ENCODE data around the gene HIGD1A.

The HIGD1A gene

DNA sequence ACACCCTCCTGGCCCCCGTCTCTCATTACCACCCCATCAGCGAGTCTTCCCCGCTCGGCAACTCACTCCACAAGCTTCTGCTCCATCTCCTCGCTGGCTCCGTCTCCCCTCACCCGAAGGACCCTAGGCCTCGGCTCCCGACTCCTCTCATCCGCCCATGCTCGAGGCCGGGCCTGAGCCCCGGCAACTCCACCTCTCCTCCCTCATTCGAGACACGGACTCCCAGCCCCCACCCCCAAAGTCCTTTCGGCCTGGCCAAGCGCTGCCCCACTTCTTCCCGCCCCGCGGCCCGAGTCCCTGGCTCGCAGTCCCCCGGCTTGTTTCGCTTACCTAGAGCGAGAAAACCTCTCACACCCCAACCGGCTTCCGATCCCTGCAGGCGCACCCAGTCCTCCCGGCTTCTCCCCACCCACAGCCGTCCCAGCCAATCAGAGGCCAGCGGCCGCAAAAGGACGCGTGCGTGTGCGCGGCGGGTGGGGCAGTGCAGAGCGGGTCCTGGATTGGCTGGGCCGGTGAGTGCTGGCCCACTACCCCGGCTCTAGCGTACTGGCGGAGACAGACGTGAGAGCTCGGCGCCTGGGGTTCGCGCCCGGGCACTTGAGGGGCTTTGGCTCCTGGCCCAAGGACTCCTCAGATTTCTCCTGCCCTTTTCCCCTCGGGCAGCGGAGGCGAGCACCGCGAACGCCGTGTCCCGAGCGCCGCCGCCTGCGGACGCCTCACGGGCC lies at the start of gene HIGD1A:
HIGD1A (minus strand) TSS at position 385 of the 725 bp plus-strand sequence. CDS start 10,237 bp downstream, outside the sequence.
- peak; percentile 84 to 87 for DNase-seq (ENCODE audit: low read depth in 2 of 2)

DNA sequence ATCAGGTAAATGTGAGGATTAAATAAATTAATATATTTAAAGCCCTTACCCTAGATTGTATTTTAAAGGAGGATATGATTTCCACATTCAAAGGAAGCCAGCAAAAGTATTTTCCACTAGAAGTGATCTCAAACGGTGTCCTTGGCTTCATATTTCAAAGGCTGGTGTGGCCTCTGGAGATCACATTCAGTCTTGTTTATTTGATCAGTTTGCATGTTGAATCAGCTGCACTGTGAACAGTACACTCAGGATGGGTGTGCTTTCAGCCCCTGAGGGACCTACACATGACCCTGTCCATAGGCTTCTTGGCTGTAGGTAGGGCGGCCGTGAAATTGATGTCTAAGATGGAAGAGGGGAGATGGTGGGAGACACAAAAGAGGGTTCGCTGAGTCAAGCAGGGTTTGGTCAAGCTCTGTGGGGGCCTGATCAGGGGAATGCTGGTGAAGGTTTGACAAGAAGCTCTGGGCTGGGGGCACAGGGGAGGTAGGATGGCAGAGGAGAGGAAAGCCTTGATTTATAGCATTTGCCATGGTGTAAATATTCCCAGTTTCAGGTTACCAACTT lies 49.5 kb upstream of the HIGD1A start:
- DNase-seq (ENCODE audit: low read depth in 2 of 2), result no peak

DNA sequence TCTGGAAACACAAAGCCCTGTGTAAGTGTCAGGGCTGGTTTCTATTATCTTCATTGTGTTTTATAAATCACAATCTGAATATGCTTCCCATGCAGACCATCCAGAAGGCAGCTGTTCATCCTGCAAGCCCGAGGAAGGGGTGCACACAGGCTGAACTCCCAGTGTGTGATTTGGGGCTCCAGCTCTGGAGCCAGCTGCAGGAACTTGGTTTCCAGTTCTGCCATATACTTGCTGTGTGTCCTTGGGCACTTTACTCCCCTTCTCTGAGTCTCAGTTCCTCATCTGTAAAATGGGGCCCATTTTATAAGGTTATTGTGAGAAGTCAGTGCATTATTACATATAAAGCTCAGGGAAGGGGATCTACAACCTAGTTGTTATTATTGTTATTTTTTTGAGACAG lies 48.8 kb upstream of the HIGD1A start:
- DNase-seq (ENCODE audit: low read depth in 2 of 2), result no peak

DNA sequence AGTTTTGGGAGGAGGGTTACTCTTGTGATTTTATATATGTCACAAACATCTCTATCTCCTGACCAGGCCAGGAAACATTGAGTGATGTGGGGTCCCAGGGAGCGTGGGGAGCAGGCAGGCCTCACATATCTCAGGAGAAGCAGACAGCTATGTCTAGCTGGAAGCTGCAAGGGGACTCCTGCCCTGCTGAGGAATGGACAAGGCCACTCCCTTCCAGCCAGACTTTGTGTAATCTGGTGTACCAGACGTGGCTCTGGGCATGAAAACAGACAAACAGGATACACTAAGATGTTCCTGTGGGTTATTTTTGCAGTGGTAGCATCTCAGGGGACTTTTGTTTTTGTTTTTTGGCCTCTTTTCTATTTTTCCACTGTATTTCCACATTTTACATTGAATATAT lies 48.2 kb upstream of the HIGD1A start:
- DNase-seq (ENCODE audit: low read depth in 2 of 2), result no peak

DNA sequence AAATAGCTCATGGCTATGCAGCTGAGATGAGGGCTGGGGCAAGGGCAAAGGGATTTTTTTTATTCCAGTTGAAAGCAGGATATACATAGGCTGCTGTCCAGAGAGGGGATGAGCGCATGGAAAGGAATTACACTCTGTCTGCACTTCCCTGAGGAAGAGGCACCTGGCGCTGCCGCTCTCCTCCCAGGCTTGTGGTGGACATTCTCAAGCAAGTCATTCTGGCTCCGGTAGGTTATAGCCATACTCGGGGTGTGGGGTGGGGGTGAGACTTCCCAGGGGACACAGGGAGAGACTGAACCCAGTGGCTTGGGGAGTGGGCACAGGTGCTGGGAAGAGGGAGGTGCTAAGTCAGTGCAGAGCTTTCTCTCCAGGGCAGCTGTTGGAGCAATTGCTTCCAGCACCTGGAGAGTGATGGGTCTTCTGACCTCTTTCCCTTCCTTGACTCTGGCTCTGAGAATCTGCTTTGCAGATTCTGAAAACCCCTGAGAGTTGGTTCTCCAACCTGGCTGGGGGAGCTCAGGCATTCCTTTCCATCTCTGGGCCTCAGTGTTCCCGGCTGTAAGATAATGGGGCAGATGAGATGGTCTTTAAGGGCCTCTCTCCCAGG lies 47.0 kb upstream of the HIGD1A start:
- DNase-seq (ENCODE audit: low read depth in 2 of 2), result no peak

DNA sequence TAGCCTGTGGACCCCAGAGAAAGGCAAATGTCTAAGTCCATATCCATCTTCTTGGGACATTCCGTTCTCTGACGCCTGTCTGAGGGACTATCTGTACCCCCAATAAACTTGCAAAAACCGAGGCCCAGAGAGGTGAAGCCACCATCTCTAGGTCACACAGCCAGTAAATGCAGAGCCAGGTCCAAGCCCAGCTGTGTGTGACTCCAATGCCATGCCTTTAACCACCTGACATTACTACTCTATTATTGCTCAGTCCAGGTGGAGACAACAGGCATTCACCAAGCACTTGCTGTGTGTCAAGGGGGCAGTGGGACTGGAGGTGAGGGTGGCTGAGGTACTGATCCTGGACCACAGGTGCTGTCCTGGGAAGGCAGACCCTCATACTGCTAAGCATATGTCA lies 46.0 kb upstream of the HIGD1A start:
- no peak for DNase-seq (ENCODE audit: low read depth in 2 of 2)

DNA sequence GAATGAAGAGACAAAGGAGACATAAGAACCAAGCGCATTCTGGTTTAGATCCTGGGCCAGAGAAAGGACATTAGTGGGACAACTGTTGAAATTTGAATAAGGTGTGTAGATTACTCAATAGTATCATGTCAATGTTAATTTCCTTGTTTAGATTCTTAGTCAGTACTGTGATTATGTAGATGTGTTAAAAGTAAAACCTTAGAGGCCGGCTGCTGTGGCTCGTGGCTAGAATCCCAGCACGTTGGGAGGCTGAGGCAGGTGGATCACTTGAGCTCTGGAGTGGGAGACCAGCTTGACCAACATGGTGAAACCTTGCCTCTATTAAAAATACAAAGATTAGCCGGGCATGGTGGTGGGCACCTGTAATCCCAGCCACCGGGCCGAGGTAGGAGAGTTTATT lies 44.7 kb upstream of the HIGD1A start:
- DNase-seq (ENCODE audit: low read depth in 2 of 2), result no peak

DNA sequence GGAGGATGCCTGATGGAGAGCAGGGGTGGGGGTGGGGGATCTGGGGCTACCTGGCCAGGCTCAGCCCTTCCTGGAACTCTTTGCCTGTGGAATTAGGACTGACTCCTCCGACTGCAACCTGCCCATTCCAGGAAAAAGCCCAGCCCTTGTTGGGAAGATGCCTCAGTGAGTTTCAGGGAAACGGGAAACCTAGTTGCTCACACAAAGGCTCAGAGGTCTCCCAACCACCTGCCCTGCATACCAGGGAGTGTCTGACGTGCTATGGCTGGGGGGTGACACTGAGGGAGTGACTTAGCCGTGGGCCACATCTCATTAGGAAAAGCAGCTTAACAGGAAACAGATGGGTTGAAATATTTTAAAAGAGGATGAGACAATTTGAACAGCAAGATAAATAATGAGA lies 43.4 kb upstream of the HIGD1A start:
- no peak for DNase-seq (ENCODE audit: low read depth in 2 of 2)

DNA sequence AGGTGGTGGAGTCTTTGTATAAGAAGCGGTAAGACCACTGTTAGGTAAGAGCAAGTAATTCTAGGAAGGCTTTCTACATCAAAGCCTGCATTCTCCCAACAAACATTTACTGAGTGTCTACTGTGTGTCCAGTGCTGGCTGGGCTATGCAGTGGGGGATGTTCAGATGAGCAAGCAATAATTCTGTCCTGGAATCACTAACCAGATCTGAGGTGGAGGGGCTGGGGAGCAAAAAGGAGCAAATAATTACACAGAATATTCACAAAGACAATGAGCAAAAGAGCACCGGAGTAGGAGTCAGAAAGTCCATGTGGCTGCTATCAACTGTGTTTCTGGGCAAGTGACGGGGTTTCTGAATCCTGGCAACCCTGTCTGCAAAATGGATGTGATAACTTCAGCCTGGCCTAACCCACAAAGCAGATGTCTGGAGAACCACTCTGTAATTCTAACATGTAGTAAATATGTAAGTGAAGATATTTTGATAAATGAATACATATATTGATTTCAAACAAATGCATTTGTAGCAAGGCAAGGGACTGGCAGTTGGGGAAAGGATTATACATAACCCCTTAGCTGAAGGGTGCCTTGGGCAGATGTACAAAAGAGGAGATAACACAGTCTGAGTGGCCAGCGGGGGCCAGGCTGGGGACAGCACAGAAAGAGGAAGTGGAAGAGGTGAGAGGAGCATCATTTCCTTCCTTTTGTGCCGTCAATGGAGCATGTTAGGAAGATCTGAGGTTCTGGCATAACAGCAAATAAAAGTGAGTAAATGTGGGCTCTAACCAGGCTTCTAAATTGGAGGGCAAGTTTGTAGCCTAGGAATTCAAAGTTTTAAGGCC lies 42.6 kb upstream of the HIGD1A start:
- DNase-seq (ENCODE audit: low read depth in 2 of 2), result no peak

DNA sequence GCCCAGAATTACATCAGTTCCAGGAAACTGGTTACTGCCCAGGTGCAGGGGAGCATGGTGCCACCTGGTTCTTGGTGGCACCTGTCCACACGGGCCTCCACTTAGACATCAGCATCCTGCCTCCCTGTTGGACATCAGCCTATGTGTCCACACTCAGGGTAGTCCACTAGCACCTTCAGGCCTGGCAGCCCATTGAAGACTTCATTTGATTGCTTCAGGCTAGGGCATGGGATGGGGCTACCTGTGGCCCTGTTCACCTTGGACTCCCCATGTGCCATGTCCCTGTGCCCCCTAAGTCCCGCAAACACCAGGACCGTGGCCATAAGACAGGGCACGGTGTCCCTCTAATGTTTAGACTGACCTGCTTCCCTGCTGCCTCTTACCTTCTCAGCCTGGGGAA lies 40.5 kb upstream of the HIGD1A start:
- no peak for DNase-seq (ENCODE audit: low read depth in 2 of 2)

DNA sequence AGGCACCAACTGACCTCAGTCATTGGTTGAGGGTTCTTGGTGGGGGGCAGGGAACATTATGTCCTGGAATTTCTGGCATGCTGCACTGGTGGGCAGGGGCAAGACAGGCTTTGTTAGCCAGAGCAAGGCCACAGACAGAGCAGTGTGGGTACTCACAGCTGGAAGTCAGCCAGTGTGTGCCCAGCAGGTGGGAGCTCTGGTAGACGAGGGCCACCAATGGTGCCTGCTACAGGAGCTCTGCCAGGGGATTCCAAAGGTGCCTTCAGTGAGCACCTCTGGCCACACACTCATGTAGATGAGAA lies 40.1 kb upstream of the HIGD1A start:
- no peak for DNase-seq (ENCODE audit: low read depth in 2 of 2)

DNA sequence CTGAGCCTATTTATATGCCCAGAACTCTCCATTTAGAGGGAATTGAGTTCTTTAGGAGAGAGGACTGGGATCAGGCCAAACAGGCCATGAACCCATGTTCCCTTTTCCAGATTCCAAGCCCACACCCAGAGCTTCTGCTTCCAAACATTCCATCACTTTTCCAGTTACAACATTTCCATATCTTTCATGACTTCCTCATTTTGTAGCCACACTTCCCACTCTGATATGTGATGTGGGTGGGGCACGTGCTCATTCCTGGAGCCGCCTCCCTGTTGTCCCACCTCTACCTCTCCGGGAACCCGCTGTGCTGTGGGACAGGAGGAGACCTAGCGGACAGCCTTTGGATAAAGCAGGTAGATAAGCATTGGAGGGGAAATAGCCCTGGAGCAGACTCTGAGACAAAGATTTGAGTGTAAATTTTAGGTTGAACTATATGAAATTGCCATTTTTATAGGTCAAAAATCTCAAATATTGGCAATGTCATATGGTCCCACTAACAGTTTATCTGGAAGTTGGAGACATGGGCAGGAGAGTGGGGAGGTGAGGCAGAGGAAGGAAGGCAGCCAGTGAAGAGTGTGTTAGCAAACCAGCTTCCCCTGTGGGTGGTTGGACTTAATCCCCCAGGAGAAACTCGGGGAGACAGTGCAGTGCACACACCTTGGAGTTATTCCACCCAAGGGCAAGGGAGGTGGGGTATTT lies 39.6 kb upstream of the HIGD1A start:
- DNase-seq (ENCODE audit: low read depth in 2 of 2), result no peak

DNA sequence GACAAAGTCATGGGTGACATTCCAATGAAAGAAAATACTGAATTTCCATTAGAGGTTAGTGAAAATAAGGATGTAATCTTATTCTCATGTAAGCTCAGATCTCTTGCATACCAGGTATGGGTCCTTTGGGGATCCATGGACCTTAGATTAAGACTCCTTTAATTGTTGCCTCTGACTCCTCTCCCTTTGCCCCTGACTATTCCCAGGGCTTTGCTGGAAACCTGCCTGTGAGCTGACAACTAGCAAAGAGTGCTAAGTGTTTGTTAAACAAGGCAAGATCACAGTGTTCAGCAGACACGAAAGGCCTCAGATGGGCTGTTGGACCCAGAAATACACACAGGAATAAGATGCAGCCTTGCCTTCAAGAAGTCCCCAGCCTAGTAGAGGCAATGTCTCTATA lies 37.0 kb upstream of the HIGD1A start:
- DNase-seq (ENCODE audit: low read depth in 2 of 2), result no peak

DNA sequence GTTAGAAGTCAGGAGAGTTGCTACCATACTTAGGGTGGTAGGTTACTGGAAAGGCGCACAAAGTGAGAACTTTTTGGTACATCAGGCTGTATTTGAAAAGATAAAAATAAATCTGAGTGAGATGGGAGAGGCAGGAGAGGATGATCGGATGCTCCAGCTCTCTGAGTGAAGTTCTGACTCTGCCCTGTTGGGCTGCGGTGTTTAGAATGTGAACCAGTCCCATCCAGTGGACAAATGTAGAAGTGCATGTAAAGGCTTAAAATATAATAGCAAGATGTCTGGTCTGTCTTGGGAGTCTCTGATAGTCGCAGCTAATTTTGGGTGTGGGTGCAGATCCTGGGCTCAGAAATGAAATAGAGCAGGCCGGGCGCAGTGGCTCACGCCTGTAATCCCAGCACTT lies 35.3 kb upstream of the HIGD1A start:
- DNase-seq (ENCODE audit: low read depth in 2 of 2), result peak; percentile 21 to 32

DNA sequence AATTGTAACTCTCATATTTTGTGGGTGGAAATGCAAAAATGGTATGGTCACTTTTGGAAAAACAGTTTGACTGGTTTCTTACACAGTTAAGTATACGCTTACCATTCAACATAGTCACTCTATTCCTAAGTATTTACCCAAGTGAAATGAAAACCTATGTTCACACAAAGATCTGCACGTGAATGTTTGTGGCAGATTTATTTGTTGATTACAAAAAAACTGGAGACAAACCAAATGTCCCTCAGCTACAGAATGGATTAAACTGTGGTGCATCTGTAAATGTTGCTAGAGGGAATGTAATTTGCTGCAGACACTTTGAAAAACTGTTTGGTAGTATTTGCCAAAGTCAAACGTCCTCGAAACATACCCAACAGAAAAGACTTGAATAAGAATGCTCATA lies 34.3 kb upstream of the HIGD1A start:
- no peak for DNase-seq (ENCODE audit: low read depth in 2 of 2)

DNA sequence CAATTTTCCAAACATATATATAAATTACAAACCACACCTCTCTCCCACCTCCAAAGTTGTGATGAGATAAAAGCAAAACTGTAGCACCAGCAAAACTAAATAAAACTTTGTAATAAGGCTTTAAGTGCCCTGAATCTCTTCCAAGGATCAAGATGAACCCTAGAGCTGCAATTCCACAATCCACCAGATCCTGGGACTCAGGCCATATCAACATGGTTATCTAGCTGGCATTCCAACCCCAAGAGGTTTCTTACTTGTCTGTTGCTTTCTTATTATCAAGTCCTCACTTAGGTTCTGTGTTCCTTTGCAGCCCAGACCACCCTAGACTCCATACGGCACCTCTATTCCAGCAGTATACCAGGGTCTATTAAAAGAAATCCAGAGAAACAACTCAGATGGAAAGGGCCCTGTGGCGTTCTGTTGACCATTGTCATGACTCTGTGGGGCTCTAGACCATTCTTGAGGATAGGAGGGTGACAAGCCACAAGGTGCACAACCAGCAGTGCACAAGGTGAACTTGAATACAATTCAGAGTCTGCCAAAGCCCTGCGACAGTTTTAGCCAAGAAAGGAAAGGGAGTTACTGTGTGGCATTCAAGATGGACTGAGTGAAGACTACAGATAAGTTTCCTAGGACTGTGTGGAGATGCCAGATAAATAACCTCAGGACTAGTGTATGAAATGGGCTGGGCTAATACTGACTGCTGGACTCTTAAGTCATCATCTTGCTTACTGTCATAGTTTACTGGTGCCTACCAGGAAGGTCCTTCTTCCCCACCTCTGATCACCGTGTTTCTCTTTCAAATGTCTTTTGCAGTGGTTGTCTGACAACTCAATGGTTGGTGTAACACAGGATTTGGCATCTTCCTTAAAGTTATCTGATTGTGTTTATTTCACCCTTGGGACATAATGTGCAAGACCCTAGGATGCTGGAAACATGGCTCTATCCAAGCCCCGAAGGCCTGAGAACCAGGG lies 32.1 kb upstream of the HIGD1A start:
- no peak for DNase-seq (ENCODE audit: low read depth in 2 of 2)

DNA sequence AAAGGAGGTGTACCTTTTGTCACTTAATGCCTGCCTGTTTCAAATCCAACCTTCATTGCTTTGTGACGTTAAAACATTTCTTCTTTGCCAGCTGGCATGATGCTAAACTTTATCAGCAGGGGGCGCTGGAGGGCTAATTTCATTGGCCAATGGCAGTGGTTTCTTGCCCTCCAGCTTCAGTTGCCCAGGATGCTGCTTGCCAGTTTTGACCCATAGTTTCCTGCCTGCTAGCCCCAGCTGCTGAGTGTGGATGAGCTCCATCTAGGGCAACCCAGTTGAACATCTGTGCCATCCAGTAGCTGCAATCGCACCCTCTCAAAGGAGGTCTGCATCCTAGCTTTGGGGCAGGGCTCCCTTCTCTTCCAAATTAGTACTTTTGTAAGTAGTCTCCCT lies 27.0 kb upstream of the HIGD1A start:
- peak; percentile 3 to 9 for DNase-seq (ENCODE audit: low read depth in 2 of 2)

DNA sequence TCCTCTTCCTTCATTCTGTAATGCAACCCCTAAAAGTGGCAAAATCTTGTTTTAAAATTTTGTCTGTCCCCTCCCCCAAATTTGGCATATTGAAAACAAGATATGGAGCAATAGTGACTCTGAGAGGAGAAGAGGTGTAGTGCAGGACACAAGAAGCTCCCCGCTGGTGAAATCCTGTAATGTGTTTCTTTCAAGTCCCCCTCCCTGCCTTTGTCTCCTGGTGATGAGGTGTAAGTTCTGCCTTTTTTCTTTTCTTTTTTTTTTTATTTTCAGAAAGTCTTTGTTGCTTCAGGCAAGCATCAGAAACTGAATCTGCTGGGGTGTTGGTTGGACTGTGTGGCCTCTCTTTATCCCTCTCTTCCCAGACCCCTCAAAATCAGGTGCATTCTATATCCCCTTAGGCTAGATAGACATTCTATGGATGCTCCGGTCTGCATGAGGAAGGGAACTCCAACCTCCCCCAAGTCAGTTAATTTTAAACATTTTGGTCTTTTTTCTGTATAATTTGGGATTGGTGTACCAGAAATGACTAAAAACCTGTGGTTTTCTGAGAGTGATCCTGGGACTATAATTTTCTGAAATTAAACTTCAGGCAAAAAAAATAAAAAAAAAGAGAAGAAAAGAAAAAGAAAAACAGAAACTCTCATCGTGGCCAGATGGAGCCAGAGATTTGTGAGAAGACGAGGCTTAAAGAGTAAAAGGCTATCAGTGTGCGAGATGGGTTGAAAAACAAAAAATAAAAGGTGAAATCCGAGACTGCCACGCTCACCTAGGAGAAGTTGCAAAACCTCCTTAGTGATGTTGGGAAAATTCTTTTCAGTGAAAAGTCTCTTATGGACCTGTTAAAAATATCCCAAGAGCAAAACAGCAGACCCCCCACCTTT lies 26.4 kb upstream of the HIGD1A start:
- no peak for DNase-seq (ENCODE audit: low read depth in 2 of 2)

DNA sequence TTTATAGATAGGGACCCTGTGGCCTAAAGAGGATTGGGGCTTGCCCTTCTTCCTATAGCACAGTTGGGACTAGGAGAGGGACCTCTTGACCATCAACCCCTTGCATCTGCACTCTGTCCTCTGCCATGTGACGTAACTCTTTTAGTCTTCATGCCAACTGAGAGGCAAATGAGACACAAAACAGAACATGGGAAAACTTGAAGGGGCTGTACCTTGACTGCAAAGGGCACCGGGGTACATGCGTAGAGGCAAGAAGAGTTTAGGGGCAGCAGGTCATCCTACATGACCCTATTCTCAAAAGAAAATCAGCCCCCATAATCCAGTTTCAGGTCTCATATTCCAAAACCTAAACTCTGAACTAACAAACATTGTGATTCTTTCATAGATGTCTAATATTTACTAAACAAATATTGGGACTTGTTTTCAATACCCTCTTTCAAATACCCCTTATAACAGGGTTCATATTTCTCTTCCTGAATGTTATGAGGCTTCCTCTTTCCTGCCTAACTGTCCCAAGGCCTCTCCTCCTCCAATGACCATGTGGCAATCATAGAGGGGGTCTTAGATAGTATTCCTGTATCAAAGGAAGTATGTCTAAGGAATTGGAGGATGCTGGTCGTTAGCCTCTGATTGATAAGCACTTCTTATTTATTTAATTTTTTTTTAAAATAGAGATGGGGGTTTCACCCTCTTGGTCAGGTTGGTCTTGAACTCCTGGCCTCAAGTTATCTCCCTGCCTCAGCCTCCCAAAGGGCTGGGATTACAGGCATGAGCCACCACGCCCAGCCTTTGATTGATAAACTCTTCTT lies 25.5 kb upstream of the HIGD1A start:
- DNase-seq (ENCODE audit: low read depth in 2 of 2), result no peak
